GM12878 (cell line): ENCODE results near the gene SCIMP. TPM values are rescaled to one million over a fixed set of nuclear protein-coding genes. Genes with fewer than 3 reads are reported as not detected.

Experiments used
- ATAC-seq: fragments of 200-7000 bp; cut with Tn5 transposase; 3 replicates; pipeline ENCODE4 v1.9.1; 2020; ENCODE audit warnings: mild to moderate bottlenecking, moderate library complexity
- BruUV-seq: library from RNA; stranded (reverse); fragments of 400-500 nt; replicated peaks from 2 replicates; lab custom pipeline; 2021; lab: Mats Ljungman, UMichigan
- CTCF ChIA-PET: fragments of 300-600 bp; sonication (Branson Sonifier 250); formaldehyde crosslinking; extraction: SDS; loops from one replicate; lab custom pipeline; 2021; ENCODE audit warnings: inconsistent platforms; lab: Yijun Ruan, JAX
- POLR2A ChIA-PET: fragments of 350-600 bp; formaldehyde crosslinking; extraction: SDS; loops from one replicate; lab custom pipeline; 2021; ENCODE audit warnings: inconsistent platforms; lab: Charles Lee
- RAD21 ChIA-PET: fragments of 300-600 bp; sonication (Branson Sonifier 250); formaldehyde crosslinking; loops from one replicate; lab custom pipeline; 2023; ENCODE audit warnings: antibody characterized with exemption; ENCODE audit not compliant: unreplicated experiment; lab: Charles Lee
- SMC1A ChIA-PET: fragments of 300-600 bp; sonication (Branson Sonifier 250); formaldehyde crosslinking; loops from one replicate; lab custom pipeline; 2023; ENCODE audit not compliant: unreplicated experiment, uncharacterized antibody; lab: Charles Lee
- DNase-seq: peaks from one replicate; pipeline ENCODE4 v3.0.0-alpha.2; 2011; ENCODE audit warnings: low read depth, low spot score
- FAIRE-seq: peaks from 3 replicates; lab custom pipeline; 2011; peaks lifted over from hg19 to GRCh38; lab: Jason Lieb, UNC
- H2AFZ ChIP-seq: 2 replicates; pipeline ENCODE4 v1.6.0; 2011; ENCODE audit warnings: low read depth, low read length, control low read depth; ENCODE audit not compliant: control insufficient read depth
- H3K27ac ChIP-seq: 2 replicates; pipeline ENCODE4 v1.5.1; 2011; ENCODE audit warnings: control low read depth; ENCODE audit not compliant: control insufficient read depth, insufficient read depth
- H3K27me3 ChIP-seq, 2 experiments: replicated peaks in 1 of 2; 2 replicates each; pipeline versions ENCODE4 v1.6.0 to v1.6.1; 2011; ENCODE audit warnings: low read length in 1 of 2; ENCODE audit not compliant: control insufficient read depth in 2 of 2, insufficient read depth in 2 of 2
- H3K36me3 ChIP-seq, 2 experiments: 2 replicates each; pipeline ENCODE4 v1.5.1; 2011; ENCODE audit warnings: low read length in 1 of 2; ENCODE audit not compliant: control insufficient read depth in 2 of 2, insufficient read depth in 2 of 2
- H3K4me1 ChIP-seq: 2 replicates; pipeline ENCODE4 v1.6.1; 2011; ENCODE audit warnings: mild to moderate bottlenecking, low read length, moderate library complexity, mixed read lengths; ENCODE audit not compliant: control insufficient read depth, insufficient read depth
- H3K4me2 ChIP-seq: 2 replicates; pipeline ENCODE4 v1.6.0; 2011; ENCODE audit warnings: control low read depth; ENCODE audit not compliant: control insufficient read depth, insufficient read depth
- H3K4me3 ChIP-seq: fragments of 200-600 bp; sonication (generic); 2 replicates; pipeline ENCODE4 v1.5.1; 2016
- H3K79me2 ChIP-seq: 2 replicates; pipeline ENCODE4 v1.6.0; 2011; ENCODE audit warnings: low read length; ENCODE audit not compliant: control insufficient read depth, insufficient read depth
- H3K9ac ChIP-seq: 2 replicates; pipeline ENCODE4 v1.8.0; 2011; ENCODE audit warnings: low read length, control low read depth, mixed read lengths; ENCODE audit not compliant: control insufficient read depth, insufficient read depth
- H3K9me3 ChIP-seq: replicated peaks from 3 replicates; pipeline ENCODE4 v1.5.1; 2011; ENCODE audit warnings: mild to moderate bottlenecking, low read length; ENCODE audit not compliant: control insufficient read depth, insufficient read depth
- H4K20me1 ChIP-seq: 2 replicates; pipeline ENCODE4 v1.6.0; 2011; ENCODE audit not compliant: control insufficient read depth, insufficient read depth
- CEBPB ChIP-seq, 2 experiments: fragments of 150-350 bp in 1 of 2; IDR thresholded peaks; 2 replicates each; pipeline ENCODE4 v1.6.1; 2012 to 2014; ENCODE audit warnings: low read depth in 2 of 2, low read length in 2 of 2, borderline replicate concordance in 1 of 2, inconsistent platforms in 1 of 2
- CHD2 ChIP-seq: IDR thresholded peaks from 2 replicates; pipeline ENCODE4 v1.6.1; 2011; ENCODE audit warnings: low read depth, low read length, improper control_type of control experiment, borderline replicate concordance
- CTCF ChIP-seq, 3 experiments: IDR thresholded peaks in 2 of 3; conservative IDR thresholded peaks in 1 of 3; 2 replicates each; pipeline ENCODE4 v1.5.1; 2011; ENCODE audit warnings: low read depth in 3 of 3, low read length in 3 of 3, mild to moderate bottlenecking in 3 of 3, control low read depth in 2 of 3, moderate library complexity in 2 of 3, inconsistent platforms in 1 of 3, mixed read lengths in 1 of 3; ENCODE audit not compliant: control insufficient read depth in 2 of 3, insufficient read depth in 1 of 3; ENCODE audit errors: extremely low read depth in 1 of 3
- DPF2 ChIP-seq: fragments of 450-650 bp; IDR thresholded peaks from 2 replicates; pipeline ENCODE4 v1.6.1; 2017; ENCODE audit warnings: mild to moderate bottlenecking
- E2F8 ChIP-seq: fragments of 450-650 bp; IDR thresholded peaks from 2 replicates; pipeline ENCODE4 v1.6.1; 2018; ENCODE audit warnings: mild to moderate bottlenecking, low read depth, moderate library complexity; ENCODE audit not compliant: partially characterized antibody
- E4F1 ChIP-seq: fragments of 450-650 bp; IDR thresholded peaks from 2 replicates; pipeline ENCODE4 v1.6.1; 2018; ENCODE audit warnings: borderline replicate concordance, mild to moderate bottlenecking; ENCODE audit not compliant: partially characterized antibody
- IKZF2 ChIP-seq, 2 experiments: fragments of 450-650 bp; IDR thresholded peaks; 2 replicates each; pipeline ENCODE4 v1.6.1; 2017; ENCODE audit warnings: mild to moderate bottlenecking in 2 of 2, moderate library complexity in 2 of 2
- NRF1 ChIP-seq: conservative IDR thresholded peaks from 2 replicates; pipeline ENCODE4 v1.6.1; 2011; ENCODE audit warnings: mild to moderate bottlenecking, low read depth, low read length, improper control_type of control experiment
- SKIL ChIP-seq: fragments of 450-650 bp; IDR thresholded peaks from 2 replicates; pipeline ENCODE4 v1.6.1; 2017; ENCODE audit warnings: mild to moderate bottlenecking, low read depth, inconsistent platforms; ENCODE audit not compliant: poor library complexity, severe bottlenecking
- SMC3 ChIP-seq: IDR thresholded peaks from 2 replicates; pipeline ENCODE4 v1.6.1; 2011; ENCODE audit warnings: low read length, improper control_type of control experiment, borderline replicate concordance
- SREBF1 ChIP-seq: IDR thresholded peaks from 2 replicates; pipeline ENCODE4 v1.6.1; 2012; ENCODE audit warnings: mild to moderate bottlenecking, low read length
- USF2 ChIP-seq: IDR thresholded peaks from 2 replicates; pipeline ENCODE4 v1.6.1; 2011; ENCODE audit warnings: low read depth, low read length, improper control_type of control experiment, borderline replicate concordance
- WGBS: methylation state at CpG from one replicate; pipeline ENCODE4 v1.1.6; 2016; ENCODE audit warnings: low lambda C conversion rate; ENCODE audit not compliant: insufficient replicate concordance, insufficient coverage; ENCODE audit errors: missing lambda C conversion rate; 5-methylcytosine and 5-hydroxymethylcytosine counted together
- in situ Hi-C: fragments of 300-500 bp; cut with MboI; formaldehyde crosslinking; loops from 9 replicates; pipeline ENCODE4 v1.14.3; 2018; ENCODE audit warnings: mixed read lengths
- intact Hi-C: fragments of 100-400 bp; cut with micrococcal nuclease; formaldehyde crosslinking; loops from one replicate; pipeline ENCODE4 v1.14.2; 2022; ENCODE audit not compliant: unreplicated experiment
- polyA plus RNA-seq, 11 experiments: library from polyadenylated mRNA; depleted of rRNA in 4 of 11; unstranded in 6 of 11; stranded (reverse) in 5 of 11; fragments of >200 nt; fragmentation: Nextera tagmentation in 4 of 11; fragmentation: Illumina TruSeq in 1 of 11; extraction: Ambion mirVana in 4 of 11; extraction: Trizol in 1 of 11; gene quantifications; 1 replicate in 1 of 11; 2 replicates in 10 of 11; pipeline versions ENCODE4 v1.2.1 to v1.2.3, GENCODE V29; 2011 to 2016; ENCODE audit warnings: inconsistent platforms in 2 of 11, missing spikeins in 2 of 11, low read depth in 1 of 11
- total RNA-seq, 4 experiments: library from RNA; depleted of rRNA in 3 of 4; stranded (reverse); fragments of >200 nt in 3 of 4; fragmentation: Illumina TruSeq in 1 of 4; extraction: Trizol in 1 of 4; gene quantifications; 2 replicates each; pipeline versions ENCODE4 v1.2.1 to v1.2.3, GENCODE V29; 2013 to 2021

SCIMP gene
- total and polyA plus RNA-seq, 10 of the 15 experiments (the other 5 are each of a cell fraction or from before 2014, with no cell fraction given), result 56.7 to 151 (median 95.0) TPM

- DNase-seq (no peak), FAIRE-seq (peak; percentile 90), ATAC-seq (peak; percentile 95)
- H3K79me2 ChIP-seq, result no peaks in the 10 kb centered on the region
- H3K9me3 ChIP-seq, result no peaks in the 10 kb centered on the region
- no peak overlapping the region for H3K9ac ChIP-seq
- H2AFZ ChIP-seq, result no peak overlapping the region; the same call in none of the 2 replicates
- no TSS peak for BruUV-seq
- POLR2A ChIA-PET, result interaction anchor here (0.6 to 0.7 kb wide), 2 partner anchors 32 to 1194 kb away, joined by 3 to 4 read pairs; partner anchors contain the start of gene PIMREG
- H3K36me3 ChIP-seq, result no peaks in the 10 kb centered on the region
- H3K4me3 ChIP-seq, result no peak overlapping the region
- intact Hi-C loops, result loop anchor here (1.0 kb wide), 2 partner anchors 58 to 190 kb away; partner anchors contain the start of gene C1QBP
- peaks cover 9% of the 10 kb centered on the region for H3K4me1 ChIP-seq
- RAD21 ChIA-PET, result interaction anchor here (0.7 to 1.4 kb wide), 3 partner anchors 49 to 189 kb away, joined by 3 to 6 read pairs (median 3); partner anchors contain the start of gene C1QBP
- WGBS, result 0% methylated on average over 4 of the region's 4 CpGs
- CTCF ChIA-PET, result interaction anchor here (0.6 to 6.2 kb wide), 11 partner anchors 14 to 190 kb away, joined by 3 to 55 read pairs (median 5); partner anchors contain the start of genes C1QBP, NUP88 and SCIMP
- no peaks in the 10 kb centered on the region for H3K27me3 ChIP-seq
- in situ Hi-C loops, result no loop called here
- H4K20me1 ChIP-seq, result no peaks in the 10 kb centered on the region
- SMC1A ChIA-PET, result interaction anchor here (0.9 to 3.9 kb wide), 9 partner anchors 9 to 217 kb away, joined by 3 to 14 read pairs (median 3); partner anchors contain the start of gene C1QBP
- H3K4me2 ChIP-seq, result no peak overlapping the region
- H3K27ac ChIP-seq, result no peak overlapping the region
- TF ChIP-seq CEBPB (IDR thresholded peaks at IDR 0.05; ENCODE audit: borderline replicate concordance in 1 of 2, low read depth in 2 of 2, low read length in 2 of 2) (no peak), DPF2 (no peak), E2F8 (no peak), CTCF (IDR thresholded peaks at IDR 0.05 in 2 of 3, conservative IDR thresholded peaks at IDR 0.05 in 1 of 3; ENCODE audit: control insufficient read depth in 2 of 3, extremely low read depth in 1 of 3, insufficient read depth in 1 of 3, low read depth in 3 of 3, low read length in 3 of 3) (peak; percentile 51 to 69 (median 67)), SREBF1 (no peak), NRF1 (no peak), E4F1 (no peak), USF2 (no peak), SKIL (peak; percentile 65), CHD2 (no peak), SMC3 (peak; percentile 76; the same call in 1 of the 2 replicates), IKZF2 (IDR thresholded peaks at IDR 0.05) (peak; percentile 66 to 72; a peak in 3 of 4 replicates)
Measured at GRCh38 chr17:5249615-5250014, 15.0 kb upstream of the SCIMP start.
